ENCODE measurements around the gene PERM1.
"Not testable (repeated sequence)": the region's sequence is repeated elsewhere in the genome, so short reads cannot be mapped to it uniquely, and the experiment has no call there.

PERM1 gene

GRCh38 chr1:997993-998744, 16.3 kb upstream of the PERM1 start:
- DNase-seq (ENCODE audit: low read depth), result no peak

DNA sequence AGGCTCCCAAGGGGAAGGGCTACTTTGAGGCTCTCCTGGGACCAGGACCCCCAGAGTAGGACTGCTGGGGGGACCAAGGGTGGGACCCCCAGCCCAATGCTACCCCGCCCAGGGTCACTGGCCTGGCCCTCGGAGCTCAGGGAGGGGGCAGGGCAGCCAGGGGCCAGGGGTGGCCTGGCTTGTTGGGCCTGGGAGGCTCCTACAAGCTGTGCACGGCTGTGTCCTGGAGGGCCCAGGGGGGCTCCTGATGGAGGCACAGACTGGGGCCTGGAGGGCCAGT, 15.8 kb upstream of the PERM1 start:
- no peak for DNase-seq (ENCODE audit: low read depth)

DNA sequence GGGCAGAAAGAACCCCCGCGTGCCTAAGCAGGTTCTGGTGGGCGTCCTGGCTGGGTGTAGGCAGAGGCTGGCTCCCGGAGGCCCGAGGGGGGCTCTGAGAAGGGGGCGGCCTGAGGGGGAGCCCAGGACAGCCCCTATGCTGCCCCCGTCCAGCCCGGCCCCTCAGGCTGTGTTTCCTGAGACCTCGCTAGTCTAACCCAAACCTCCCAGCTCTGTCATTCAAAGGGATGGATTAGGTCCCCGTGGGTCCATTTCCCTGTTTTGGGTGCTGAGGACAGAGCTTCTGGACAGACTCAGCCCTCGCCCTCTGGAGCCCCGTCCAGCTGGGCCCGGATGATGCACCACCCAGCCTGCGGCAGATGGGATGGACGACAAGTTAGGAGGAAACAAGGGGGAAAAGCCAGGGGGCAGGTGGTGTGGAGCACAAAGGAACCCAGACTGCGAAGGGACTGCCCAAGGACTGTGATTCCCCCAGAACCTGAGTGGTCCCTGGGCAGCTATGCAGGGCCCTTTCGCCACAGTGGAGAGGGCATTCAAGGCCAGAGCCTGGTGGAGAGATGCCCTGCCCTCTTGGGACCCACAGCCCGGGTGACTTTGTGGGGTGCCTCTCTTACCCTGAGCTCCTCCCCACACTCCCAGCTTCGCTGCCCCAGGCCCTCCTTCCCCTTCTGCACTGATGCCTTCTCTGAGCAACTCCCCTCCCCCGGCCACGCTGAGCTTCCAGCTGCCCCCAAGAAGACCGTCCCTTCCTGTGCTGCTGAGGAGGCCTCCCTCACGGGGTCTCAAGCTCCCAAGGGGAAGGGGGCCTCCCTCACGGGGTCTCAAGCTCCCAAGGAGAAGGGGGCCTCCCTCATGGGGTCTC, 15.2 kb upstream of the PERM1 start:
- DNase-seq (ENCODE audit: low read depth), result no peak

- no peak for DNase-seq (ENCODE audit: low read depth)
Observed at GRCh38 chr1:995665-996633, 14.1 kb upstream of the PERM1 start.

- DNase-seq (ENCODE audit: low read depth), result not testable (repeated sequence)
Observed at GRCh38 chr1:994546-994945, 12.7 kb upstream of the PERM1 start.

DNA sequence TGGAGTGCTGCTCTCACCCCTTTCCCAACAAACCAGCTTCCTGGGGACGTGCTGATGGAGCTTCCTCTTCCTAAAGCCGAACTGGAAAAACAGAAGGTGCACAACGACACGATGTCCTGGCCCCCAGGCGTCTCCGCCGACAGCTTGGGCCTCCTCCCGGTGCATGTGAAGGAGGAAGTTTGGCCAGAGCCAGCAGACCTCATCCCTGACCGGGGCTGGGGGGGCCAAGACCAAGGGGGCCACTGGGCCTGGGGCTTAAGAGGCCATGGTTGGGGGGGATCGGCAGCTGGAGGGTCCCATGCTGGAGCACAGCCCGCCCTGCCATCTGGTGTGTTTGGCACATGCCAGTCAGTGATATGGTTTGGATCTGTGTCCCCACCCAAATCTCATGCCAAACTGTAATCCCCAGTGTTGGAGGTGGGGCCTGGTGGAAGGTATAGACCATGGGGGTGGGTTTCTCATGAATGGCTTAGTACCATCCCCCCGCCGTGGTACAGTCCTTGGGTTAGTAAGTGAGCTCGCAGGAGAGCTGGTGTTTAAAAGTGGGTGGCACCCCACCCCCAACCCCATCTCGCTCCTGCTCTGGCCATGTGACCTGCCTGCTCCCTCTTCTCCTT, 11.6 kb upstream of the PERM1 start:
- DNase-seq (ENCODE audit: low read depth), result no peak

GRCh38 chr1:992362-992761, 10.5 kb upstream of the PERM1 start:
- DNase-seq (ENCODE audit: low read depth), result no peak

DNA sequence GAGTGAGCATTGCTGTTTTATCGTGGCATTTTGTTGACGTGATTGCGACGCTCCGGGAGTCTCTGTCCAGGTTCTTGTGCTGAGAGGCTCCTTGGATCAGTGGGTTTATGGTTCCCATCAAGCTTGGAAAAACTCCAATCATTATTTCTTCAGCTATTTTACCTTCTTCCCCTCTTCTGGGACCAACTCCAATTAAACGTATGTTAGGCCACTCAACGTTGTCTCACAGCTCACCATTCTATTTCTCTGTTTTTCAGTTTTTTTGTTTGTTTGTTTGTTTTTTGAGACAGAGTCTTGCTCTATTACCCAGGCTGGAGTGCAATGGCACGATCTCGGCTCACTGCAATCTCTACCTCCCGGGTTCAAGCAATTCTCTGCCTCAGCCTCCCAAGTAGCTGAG, 10.0 kb upstream of the PERM1 start:
- DNase-seq (ENCODE audit: low read depth), result no peak

- DNase-seq (ENCODE audit: low read depth), result not testable (repeated sequence)
Observed at GRCh38 chr1:991275-991674, 9.4 kb upstream of the PERM1 start.

DNA sequence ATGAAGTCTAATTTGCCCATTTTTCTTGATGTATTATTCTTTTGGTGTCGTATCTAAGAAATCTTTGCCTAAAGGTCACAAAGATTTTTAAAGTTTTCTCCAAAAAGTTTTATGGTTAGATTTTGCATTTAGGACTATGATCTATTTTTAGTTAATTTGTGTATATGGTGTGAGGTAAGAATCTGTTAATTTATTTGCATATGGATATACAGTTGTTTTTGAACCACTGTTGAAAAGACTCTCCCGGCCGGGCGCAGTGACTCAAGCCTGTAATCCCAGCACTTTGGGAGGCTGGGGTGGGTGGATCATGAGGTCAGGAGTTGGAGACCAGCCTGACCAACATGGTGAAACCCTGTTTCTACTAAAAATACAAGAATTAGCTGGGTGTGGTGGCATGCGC, 6.2 kb upstream of the PERM1 start:
- not testable (repeated sequence) for DNase-seq (ENCODE audit: low read depth)

GRCh38 chr1:985126-985525, 3.2 kb upstream of the PERM1 start:
- DNase-seq (ENCODE audit: low read depth), result no peak

- DNase-seq (ENCODE audit: low read depth), result no peak
Observed at GRCh38 chr1:984476-984814, 2.6 kb upstream of the PERM1 start.

DNA sequence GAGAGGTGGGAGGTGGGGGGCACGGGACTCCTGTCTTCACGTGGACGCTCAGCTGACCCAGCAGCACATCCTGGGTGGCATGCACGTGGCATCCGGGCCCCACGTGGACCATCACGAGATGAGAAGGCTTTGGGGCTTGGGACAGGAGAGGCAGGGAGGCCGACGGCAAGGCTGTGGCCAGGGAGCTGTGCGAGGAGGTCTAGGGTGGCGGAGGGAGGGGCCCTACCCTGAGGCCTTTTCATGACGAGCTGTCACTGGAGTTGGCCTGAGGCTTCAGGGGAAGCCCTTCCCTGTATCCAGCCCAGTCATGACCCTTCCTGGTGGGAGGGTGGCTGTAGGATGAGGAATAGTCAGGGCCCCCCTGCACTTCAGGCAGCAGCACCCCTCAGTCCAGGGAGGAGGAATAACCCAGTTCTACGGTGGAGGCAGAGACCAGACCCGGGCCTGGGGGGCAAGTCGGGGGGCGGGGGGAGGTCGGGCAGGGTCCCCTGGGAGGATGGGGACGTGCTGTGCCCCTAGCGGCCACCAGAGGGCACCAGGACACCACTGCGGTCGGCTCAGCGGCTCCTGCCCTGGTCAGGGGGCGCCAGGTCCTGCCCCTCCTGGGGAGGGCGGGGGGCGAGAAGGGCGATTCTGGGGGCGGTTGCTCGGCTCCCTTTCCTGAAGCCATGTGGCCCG, 2.0 kb upstream of the PERM1 start:
- DNase-seq (ENCODE audit: low read depth), result no peak

- no peak for DNase-seq (ENCODE audit: low read depth)
Observed at GRCh38 chr1:982765-983436, 1.0 kb upstream of the PERM1 start.

DNA sequence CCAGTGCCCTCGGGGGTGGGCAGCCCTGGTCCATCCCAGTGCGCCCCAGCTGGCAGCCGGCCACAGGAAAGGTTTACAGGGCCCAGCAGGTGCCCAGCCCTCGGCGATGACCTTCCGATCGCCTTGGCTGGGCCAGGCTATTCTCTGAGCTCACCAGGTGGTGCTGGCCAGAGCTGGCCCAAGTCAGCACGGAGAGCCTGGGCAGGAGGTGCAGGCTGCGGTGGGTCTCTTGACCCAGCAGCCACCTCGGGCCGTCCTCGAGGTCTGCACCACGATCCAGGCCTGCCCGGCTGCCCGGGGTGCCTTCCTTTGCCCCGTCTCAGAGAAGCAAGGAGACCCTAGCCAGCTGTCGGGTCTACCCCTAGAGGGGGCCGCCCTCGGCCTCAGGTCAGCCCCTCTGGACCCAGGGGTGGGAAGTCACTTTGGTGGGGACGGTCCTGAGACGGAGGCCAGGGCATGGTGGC, 370 bp downstream of the PERM1 start:
- DNase-seq (ENCODE audit: low read depth), result no peak

DNA sequence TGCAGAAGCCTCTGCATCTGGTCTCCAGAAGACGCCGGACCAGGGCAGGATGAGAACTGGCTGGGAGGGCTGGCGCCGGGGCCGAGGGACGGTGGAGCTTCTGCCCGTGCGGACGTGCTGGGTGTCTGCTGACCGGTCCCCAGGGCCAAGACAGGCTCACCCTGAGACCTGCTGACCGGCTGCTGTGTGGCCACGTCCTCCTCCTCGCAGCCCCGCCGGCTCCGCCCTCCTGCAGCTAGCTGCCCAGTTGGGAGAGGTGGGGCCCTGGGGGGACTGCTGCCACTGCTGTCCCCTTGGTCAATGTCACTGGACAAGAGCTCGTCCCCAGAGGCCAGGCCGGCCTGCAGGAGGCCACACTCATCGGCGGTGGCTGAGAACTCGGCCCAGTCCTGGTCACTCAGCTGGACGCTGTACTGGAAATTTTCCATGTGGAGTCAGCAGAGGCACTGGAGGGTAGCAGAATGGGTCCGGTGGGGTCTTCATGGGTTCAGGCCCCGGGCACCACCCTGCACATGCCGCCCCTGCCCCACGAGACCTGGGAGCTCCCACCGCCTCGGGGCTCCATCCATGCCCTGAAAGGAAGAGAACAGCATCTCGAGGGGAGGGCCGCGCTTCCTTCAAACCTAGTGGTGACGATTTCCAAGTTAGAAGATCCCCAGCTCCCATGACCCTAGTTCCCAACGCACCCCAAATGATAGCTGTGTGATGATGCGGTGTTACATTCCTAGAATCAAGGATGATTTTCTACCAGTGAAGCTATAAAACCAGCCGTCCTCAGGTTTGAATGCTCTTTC, 1.1 kb downstream of the PERM1 start:
- DNase-seq (ENCODE audit: low read depth), result no peak

DNA sequence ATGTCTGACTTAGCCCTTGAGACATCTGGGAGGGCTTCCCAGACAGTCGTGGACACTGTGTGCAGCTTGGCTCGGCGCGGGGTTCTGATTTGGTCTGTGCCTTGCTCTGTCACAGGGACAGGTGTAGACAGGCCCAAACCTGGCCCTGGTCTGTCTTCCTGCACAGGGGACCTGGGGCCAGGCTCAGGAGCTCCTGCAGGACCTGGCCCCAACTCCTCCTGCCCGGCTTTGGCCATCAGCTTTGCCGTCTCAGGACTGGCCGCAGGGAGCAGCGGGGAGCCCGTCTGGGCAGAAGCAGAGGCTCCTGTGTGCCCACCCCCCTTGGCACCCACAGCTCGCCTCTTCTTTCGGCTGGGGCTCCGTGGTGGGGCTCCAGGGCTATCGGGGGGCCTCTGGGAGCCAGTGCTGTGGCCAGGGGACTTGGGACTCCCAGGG, 1.7 kb downstream of the PERM1 start:
- no peak for DNase-seq (ENCODE audit: low read depth)

GRCh38 chr1:979744-980072, 2.2 kb downstream of the PERM1 start:
- no peak for DNase-seq (ENCODE audit: low read depth)

GRCh38 chr1:978835-979743, 2.8 kb downstream of the PERM1 start:
- DNase-seq (ENCODE audit: low read depth), result no peak
